CD4-positive, alpha-beta T cell treated with Interleukin-17A for 4 hours (primary cell): ENCODE measurements around the gene NT5DC4.

Experiments
- DNase-seq: peaks from one replicate; pipeline ENCODE4 v3.0.0-alpha.2; 2020; ENCODE audit warnings: mixed read lengths

The NT5DC4 gene

DNA sequence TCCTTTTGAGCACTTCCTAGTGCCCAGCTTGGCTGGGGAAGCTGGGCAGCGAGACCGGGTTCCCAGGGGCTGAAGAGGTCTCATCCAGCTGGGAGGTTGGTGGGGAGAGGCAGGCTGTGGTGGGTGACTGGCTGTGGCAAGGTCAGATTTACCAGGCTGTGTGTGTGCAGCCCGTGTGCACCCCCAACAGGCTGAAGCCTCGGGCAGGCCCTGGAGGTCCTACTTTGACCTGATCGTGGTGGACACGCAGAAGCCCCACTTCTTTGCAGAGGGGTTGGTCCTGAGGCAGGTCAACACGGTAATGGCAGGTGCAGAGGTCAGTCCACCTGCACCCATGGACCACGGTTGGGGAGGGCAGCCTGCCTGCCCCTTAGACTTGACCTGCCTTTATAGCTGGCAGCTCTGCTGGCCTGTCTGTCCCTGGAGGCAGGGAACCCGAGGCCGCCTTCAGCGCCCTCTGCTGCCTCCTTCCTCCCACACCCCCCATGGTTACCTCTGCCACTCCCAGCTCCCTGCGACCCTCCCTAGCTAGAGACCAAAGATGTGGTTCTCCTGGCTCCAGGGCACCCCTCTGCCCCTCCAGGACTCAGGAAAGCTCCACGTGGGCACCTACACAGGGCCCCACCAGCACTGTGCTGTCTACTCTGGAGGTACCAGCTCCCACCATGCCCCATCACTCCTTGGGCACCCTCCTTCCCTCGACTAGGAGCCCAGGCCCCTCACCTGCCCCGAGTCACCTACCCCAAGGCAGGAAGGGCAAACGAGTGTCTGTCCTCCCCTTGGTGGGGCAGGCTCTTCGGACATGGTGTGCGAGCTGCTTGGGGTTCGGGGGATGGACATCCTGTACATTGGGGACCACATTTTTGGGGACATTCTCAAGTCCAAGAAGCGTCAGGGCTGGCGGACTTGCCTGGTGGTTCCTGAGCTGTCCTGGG, 4.0 kb downstream of the NT5DC4 start:
- peak; percentile 12 for DNase-seq

DNA sequence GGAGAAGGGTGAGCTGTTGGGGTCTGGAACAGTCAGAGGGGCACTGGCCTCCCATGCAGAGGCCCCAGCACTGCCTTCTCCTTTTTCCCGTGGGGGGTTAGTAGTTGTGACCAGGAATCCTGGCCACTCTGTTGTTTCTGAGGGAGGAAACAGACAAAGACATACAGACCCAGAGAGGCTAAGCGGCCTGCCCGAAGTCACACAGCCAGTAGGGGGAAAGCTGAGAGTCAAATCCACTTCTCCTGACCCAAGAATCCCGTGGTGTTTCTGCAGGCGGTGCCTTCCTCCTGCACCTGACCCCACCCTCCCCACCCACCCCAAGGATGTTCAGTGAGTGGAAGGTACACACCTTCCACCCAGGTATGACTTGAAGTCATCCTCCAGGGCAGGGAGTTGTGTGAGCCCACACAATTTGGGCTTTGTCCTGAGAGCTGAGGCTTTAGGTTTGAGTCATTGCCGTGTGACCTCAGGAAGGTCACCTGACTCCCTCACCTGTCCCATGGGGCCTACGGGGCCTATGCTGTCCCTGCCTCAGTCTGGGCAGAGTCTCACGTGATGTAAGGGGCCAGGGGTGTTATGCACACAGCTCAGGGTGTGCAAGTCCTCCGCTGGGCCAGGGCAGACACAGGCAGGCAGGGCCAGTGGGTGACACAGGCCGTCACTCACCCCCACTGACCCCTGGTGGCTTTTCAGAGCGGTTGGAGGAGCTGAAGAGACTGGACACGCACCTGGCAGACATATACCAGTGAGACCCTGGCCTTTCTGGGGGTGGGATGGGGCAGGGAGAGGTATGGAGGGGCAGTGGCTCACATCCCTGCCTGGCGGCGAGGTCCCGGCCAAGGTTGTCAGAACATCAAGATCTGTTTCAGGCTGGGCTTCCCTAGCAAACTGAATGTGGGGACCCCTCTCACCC, 5.0 kb downstream of the NT5DC4 start:
- DNase-seq: no peak

DNA sequence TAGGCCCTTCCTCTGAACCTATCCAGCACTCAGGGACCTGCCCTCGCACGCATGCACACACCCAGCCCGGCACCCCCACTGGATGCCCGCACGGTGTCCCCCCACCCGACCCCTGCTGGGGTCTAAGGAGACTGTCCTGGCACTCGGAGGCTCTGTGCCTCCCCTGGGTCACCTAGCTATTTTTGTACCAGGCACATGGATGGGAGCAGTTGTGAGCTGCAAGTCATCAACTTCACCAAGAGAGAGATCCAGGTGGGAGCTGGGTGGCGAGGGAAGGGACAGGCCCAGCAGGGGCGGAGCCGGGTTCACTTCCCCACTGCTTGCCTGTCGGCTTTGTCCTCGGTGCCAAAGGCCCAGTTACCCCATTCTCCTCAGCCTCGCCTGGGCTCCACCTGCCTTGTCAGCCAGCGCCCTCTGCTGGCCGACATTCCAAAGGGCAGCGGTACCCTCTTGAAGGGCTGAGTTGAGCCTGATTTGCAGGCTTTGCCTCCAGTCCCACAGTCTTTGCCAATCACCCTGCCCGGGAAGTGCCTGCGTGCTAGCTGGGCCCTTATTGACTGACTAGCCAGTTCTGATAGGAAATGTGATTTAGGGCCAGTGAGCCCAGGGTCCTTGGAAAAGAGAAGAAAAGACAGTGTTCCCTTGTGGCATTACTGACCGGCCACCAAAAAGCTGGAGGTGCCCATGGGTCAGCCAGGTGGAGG, 5.8 kb downstream of the NT5DC4 start:
- peak; percentile 90 for DNase-seq

- DNase-seq: no peak
These were observed 6.6 kb downstream of the NT5DC4 start for GRCh38 chr2:112727276-112728028.

GRCh38 chr2:112728029-112728362, 7.2 kb downstream of the NT5DC4 start:
- no peak for DNase-seq

DNA sequence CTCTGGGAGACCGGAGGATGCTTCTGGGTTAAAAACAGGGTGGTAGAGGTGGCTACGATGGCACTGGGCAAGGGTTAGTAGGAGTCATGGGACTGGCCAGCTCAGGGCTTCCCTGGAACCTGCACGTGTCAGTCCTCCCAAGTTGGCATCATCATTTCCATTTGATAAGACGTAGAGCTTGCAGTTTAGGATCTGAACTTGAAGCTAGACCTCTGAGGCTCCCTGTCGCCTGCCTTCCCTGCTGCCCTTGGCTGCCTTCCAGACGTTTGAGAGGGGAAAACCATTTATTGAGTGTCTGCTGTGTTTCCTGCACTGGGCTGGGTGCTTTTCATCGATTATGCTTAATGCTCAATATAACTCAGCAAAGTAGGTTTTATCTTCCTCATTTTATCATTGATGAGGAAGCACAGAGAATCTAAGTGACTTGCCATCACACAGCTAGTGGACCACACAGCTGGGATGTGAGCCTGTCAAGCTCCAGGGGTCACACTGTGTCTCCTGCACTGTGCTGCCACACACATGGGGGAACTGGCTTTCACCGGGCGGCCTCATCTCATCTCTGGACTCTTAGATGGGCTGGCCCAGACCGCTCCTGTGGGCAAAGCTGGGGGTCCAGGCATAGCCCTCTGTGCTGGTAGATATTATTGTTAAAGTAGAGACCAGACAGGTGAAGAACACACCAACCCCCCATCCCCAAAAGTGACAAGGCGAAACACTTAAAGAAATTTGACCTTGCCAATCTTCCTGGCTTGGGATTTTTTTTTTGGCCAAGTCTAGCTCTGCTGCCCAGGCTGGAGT, 7.8 kb downstream of the NT5DC4 start:
- no peak for DNase-seq

DNA sequence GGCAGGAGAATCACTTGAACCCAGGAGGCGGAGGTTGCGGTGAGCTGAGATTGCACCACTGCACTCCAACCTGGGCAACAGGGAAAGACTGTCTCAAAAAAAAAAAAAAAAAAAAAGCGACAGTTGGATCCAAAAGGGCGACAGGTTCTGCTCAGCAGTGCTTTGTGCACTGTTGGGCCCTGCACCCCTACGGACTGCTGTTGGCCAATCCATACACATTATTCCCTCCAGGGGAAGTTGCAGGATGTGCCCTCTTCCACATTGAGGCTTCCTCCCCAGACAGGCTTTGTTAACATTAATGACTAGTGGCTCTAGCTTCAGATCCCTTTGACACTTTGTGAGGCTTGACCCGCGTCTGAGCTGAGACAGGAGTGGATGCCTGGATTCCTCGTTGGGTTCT, 9.4 kb downstream of the NT5DC4 start:
- no peak for DNase-seq

GRCh38 chr2:112730791-112731190, 10.0 kb downstream of the NT5DC4 start:
- DNase-seq: no peak

GRCh38 chr2:112731479-112731878, 10.7 kb downstream of the NT5DC4 start:
- no peak for DNase-seq

DNA sequence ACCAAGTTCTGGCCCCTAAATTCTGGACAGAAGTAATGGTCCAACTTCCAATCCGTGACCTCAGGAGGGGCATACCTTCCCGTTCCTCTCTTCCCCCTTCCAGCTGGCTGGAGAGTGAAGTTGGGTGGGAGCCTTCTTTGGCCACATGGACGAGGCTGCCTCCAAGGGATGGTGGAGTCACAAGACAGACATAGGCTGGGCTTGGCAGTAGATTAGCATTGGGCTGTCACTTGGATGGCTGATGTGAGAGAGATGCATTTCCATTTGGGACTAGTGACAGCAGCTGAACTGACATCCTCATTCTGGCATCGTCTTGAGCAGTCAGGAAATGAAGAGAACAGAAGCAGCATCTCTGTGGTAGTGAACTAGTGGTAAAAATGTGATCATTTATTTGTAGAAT, 12.6 kb downstream of the NT5DC4 start:
- no peak for DNase-seq

- no peak for DNase-seq
These were observed 13.1 kb downstream of the NT5DC4 start for GRCh38 chr2:112733871-112734270.

DNA sequence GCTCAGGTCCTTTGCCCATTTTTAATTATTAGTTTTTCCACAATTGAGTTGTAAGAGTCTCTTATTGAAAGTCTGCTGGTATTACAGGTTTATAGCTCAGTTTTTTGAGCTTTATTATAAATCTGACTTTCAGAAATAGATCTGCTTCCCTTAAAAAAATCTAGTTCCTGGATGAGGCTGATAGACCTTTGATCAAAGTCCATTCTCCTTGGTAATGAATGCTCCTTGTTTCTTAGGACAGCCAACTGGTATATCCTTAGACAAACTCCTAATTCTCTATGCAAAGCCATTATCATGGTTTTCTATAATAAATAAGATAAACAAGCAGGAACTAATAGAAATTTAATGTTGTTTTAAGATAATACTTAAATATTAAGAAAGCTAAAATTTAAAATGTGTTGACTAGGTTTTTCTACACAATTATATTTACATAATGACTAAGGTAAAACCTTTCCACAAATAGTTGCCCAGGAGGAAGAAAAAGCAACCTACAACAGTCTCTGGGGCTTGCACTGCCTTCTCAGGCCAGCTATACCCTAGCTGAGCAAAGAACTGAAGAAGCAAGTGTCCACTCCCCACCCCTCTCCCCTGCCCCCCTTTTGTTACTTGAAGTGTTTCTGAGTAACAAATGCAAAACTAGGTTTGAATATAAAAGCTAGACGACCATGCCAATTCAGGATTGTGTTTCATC, 16.9 kb downstream of the NT5DC4 start:
- no peak for DNase-seq

- no peak for DNase-seq
These were observed 19.7 kb downstream of the NT5DC4 start for GRCh38 chr2:112740527-112740926.

- DNase-seq: peak; percentile 86
These were observed 29.1 kb downstream of the NT5DC4 start for GRCh38 chr2:112749755-112750559.

DNA sequence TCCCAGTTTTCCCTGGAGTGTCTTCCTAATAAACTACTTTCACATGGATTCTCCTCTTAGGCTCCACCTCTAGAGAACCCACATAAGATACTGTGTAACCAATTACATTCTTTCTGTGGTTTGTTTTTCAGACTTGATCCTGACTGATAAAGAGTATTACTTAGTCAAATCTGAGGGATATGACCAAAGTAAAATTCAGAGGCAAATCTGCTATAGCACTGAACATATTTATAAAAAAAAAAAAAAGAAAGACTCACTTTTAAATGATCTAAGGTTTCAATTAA, 29.7 kb downstream of the NT5DC4 start:
- no peak for DNase-seq

GRCh38 chr2:112751451-112752197, 30.8 kb downstream of the NT5DC4 start:
- DNase-seq: no peak

GRCh38 chr2:112752667-112753066, 31.8 kb downstream of the NT5DC4 start:
- DNase-seq: no peak

DNA sequence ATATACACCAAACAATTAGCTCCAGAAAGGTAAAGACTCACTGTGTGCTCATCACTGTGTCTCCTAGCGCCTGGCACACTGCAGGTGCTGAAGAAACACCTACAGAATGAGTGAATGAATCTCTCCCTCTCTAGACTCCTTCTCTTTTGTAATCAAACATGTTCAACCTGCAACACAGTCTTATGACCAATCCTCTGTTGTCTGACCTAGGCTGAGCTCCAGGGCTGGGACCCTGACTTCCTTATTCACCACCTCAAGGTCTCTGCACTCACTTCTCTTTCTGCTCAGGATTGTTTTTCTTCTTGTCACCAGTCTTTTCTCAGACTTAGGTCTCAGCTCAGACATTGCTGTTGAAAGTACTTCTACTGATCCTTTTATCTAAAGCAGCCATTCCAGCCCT, 33.7 kb downstream of the NT5DC4 start:
- no peak for DNase-seq

- no peak for DNase-seq
These were observed 34.6 kb downstream of the NT5DC4 start for GRCh38 chr2:112755444-112755843.

- no peak for DNase-seq
These were observed 35.4 kb downstream of the NT5DC4 start for GRCh38 chr2:112756207-112756606.
